Measurements from ENCODE around the gene MRPL10. TPM values are rescaled to one million over a fixed set of nuclear protein-coding genes. Genes with fewer than 3 reads are reported as not detected.

The MRPL10 gene
- total and polyA plus RNA-seq, 2 of the 8 experiments (the other 6 are each of a cell fraction or from before 2014, with no cell fraction given) = 85.3 to 214 TPM

DNA sequence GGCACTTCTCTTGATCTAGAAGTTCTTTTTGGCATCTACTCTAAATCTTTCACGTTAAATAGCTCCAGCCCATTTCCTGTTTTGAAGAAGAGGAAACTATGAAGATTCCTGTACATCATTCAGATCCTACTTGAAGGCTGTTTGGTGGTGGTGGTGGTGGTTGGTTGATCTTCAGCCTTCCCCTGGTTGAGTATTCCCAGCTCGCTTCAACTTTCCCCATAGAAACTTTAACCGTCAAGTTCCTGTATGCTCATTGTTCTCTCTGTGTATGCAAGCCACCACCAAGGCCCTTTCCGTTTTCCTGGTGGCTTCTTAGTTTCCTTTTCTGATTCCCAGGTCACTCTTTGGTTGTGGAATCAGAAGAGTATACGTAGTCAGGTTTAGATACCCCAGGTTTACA is 3.4 kb upstream of the MRPL10 start:
- no peak overlapping the region for H3K18ac ChIP-seq (ENCODE audit: extremely low read depth, low read length)
- peaks cover 0 to 9% (median 1%) of the 10 kb centered on the region in 4 experiments; a peak in 4 of 8 replicates for H3K36me3 ChIP-seq (ENCODE audit: control insufficient read depth in 2 of 4, insufficient read depth in 4 of 4, low read length in 3 of 4)
- DNase-seq (ENCODE audit: low read depth in 1 of 2, low spot score in 2 of 2) (no peak), FAIRE-seq (no peak)
- H2BK15ac ChIP-seq (ENCODE audit: low read length) = no peak overlapping the region
- WGBS, 2 experiments (ENCODE audit: extremely low coverage in 1 of 2, insufficient coverage in 1 of 2, insufficient read length in 1 of 2, insufficient replicate concordance in 2 of 2, low coverage in 1 of 2, low lambda C conversion rate in 2 of 2, missing lambda C conversion rate in 1 of 2) = 86% methylated on average over 5 of the region's 5 CpGs; no CpG with 5 or more reads in 1 of the 2 experiments
- no peak overlapping the region for H2BK5ac ChIP-seq (ENCODE audit: low read depth, low read length)
- no peak overlapping the region for H2BK20ac ChIP-seq (ENCODE audit: low read length)
- no peak overlapping the region for H3K27ac ChIP-seq (ENCODE audit: low read depth, low read length)
- H4K5ac ChIP-seq (ENCODE audit: insufficient read length, low read depth, low read length) = no peak overlapping the region
- no peak overlapping the region for H3K4me3 ChIP-seq (ENCODE audit: extremely low read depth in 1 of 4, insufficient read depth in 2 of 4, low read depth in 3 of 4, low read length in 4 of 4)
- H3K79me2 ChIP-seq (ENCODE audit: control insufficient read depth in 1 of 2, insufficient read depth in 2 of 2, low read length in 2 of 2) = peaks cover 2 to 13% of the 10 kb centered on the region in 2 experiments
- H3K9me3 ChIP-seq (ENCODE audit: insufficient read depth in 2 of 2, low read depth in 1 of 2, low read length in 1 of 2) = no peaks in the 10 kb centered on the region
- no peak overlapping the region for H4K8ac ChIP-seq (ENCODE audit: extremely low read depth, insufficient read depth, low read length)
- no peak overlapping the region for H2AK5ac ChIP-seq (ENCODE audit: low read depth, low read length)
- no peak overlapping the region for H2AFZ ChIP-seq (ENCODE audit: low read length)
- H2BK120ac ChIP-seq (replicated peaks; ENCODE audit: low read depth, low read length) = no peak overlapping the region
- peaks cover 3% of the 10 kb centered on the region; the same call in 1 of the 2 replicates for H3K23me2 ChIP-seq (ENCODE audit: low read depth, low read length)
- H3K23ac ChIP-seq (ENCODE audit: insufficient read length) = no peak overlapping the region
- H3K4ac ChIP-seq (replicated peaks; ENCODE audit: insufficient read length, low read depth, low read length) = no peak overlapping the region
- no peak for TF ChIP-seq PHF8 (conservative IDR thresholded peaks at IDR 0.05; ENCODE audit: low read depth, low read length)
- H4K91ac ChIP-seq (replicated peaks; ENCODE audit: insufficient read length, low read length) = no peak overlapping the region
- H3K27me3 ChIP-seq (replicated peaks in 1 of 4; ENCODE audit: control insufficient read depth in 3 of 4, extremely low read depth in 1 of 4, insufficient read depth in 3 of 4, low read length in 3 of 4) = no peaks in the 10 kb centered on the region
- H3K79me1 ChIP-seq (ENCODE audit: low read depth, low read length) = no peaks in the 10 kb centered on the region
- CTCF ChIA-PET (ENCODE audit: partially characterized antibody) = interaction anchor here (0.8 to 33.0 kb wide), 3 partner anchors 10 to 52 kb away, joined by 3 to 1206 read pairs (median 373); partner anchors contain the start of genes SP2 and SP6
- no peak overlapping the region for H3K9ac ChIP-seq (replicated peaks in 1 of 4; ENCODE audit: extremely low read depth in 1 of 4, low read depth in 3 of 4, low read length in 3 of 4)
- H3K4me2 ChIP-seq (ENCODE audit: insufficient read depth in 1 of 2, low read depth in 2 of 2, low read length in 2 of 2) = no peak overlapping the region
- POLR2A ChIA-PET (ENCODE audit: partially characterized antibody) = interaction anchor here (1.0 kb wide), 1 partner anchor 28 kb away, joined by 3 read pairs; no protein-coding TSS in a partner anchor
- peaks cover 0 to 6% (median 2%) of the 10 kb centered on the region in 4 experiments; a peak in 4 of 7 replicates for H3K4me1 ChIP-seq (replicated peaks in 1 of 4; ENCODE audit: control insufficient read depth in 3 of 4, insufficient read depth in 4 of 4, low read length in 3 of 4)
- H3K56ac ChIP-seq (replicated peaks; ENCODE audit: insufficient read length, low read depth, low read length) = no peak overlapping the region
- H2BK12ac ChIP-seq (ENCODE audit: low read depth, low read length) = no peak overlapping the region
- H4K20me1 ChIP-seq (replicated peaks in 1 of 2; ENCODE audit: control insufficient read depth in 1 of 2, insufficient read depth in 2 of 2, low read length in 2 of 2) = no peaks in the 10 kb centered on the region
- no peak overlapping the region for H3K14ac ChIP-seq (ENCODE audit: insufficient read length)

Measured in H1 (cell line).